AG10803 (cell line): Measurements from ENCODE around the gene ZNF236.

ENCODE experiments used
- DNase-seq: peaks from one replicate; pipeline ENCODE4 v3.0.0; 2010; ENCODE audit warnings: low read depth
- H3K4me3 ChIP-seq: 2 replicates; pipeline ENCODE4 v1.5.1; 2011; ENCODE audit warnings: mild to moderate bottlenecking, low read length, control low read depth
- CTCF ChIP-seq: conservative IDR thresholded peaks from 2 replicates; pipeline ENCODE4 v1.5.1; 2011; ENCODE audit warnings: mild to moderate bottlenecking, low read length, control low read depth, inconsistent platforms

ZNF236 gene

DNA sequence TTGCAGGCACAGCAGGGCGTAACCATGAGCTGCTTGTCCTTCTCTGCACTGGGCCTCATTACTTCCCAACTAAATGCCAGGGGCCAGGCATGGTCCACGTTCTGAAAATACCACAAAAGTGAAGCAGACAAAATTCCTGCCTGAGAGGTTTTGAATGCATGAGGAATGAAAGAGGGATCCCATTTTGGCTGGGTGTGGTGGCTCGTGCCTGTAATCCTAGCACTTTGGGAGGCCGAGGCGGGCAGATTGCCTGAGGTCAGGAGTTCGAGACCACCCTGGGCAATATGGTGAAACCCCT lies 170.7 kb downstream of the ZNF236 start:
- no peak for DNase-seq
- no peak for TF ChIP-seq CTCF
- no peak overlapping the region for H3K4me3 ChIP-seq

DNA sequence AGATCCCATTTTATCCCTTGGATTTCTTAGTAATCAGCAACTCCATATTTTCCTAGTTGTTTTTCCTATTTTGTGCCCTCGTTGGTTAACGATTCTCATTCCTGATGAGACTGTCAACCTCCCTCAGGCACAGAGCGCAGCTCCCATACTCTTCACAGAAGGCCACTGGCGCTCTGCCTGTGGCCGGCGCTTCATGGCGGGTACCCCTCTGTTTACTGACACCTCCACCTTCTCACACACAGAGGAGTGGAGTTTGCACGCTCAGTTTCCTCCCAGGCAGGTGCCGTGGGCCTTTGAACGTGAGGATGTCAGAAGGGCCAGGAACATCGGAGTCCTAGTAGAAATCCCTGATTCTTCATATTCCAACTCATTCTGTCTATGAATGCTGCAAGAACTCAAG lies 171.2 kb downstream of the ZNF236 start:
- TF ChIP-seq CTCF, result no peak
- H3K4me3 ChIP-seq, result no peak overlapping the region
- DNase-seq, result no peak

DNA sequence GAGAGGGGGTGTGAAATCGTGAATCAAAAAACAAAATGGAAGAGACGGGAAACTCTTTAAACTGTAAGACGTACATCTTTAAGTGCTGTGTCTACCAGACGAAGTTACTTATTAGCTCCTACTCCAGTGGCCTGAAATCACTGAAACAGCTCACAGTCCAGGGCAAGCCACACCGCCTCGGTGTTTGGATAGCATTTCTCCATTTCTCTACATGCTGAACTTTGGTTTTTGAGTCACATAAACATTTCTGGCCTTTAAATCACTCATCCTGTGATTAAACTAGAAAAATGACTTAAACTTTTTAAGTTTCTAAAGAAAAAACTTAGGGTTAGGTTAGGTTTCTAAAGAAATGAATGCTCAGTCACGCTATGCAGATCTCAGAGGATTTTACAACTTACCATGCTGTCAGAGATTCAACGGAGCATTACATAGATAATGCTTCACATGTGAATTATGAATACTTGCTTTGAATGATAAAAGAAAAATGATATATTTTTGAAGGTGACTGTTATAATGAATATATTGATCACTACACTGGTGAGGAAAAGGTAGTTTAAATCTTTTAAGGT lies 171.8 kb downstream of the ZNF236 start:
- DNase-seq, result no peak
- H3K4me3 ChIP-seq, result no peak overlapping the region
- no peak for TF ChIP-seq CTCF

DNA sequence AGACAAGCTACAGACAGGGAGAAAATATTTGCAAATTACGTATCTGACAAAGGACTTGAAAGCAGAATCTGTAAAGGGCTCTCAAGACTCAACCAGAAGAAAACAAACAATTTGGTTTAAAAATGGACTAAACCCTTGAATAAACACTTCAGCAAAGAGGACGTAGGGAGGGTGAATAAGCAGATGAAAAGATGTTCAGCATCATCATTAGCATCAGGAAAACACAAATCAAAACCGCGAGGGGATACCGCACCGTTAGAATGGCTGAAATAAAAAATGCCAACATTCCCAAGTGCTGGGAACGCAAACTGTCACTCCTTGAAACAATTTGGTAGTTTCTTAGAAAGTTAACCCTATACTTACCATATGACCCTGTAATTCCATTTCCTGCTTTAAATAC lies 173.5 kb downstream of the ZNF236 start:
- no peak for TF ChIP-seq CTCF
- no peak for DNase-seq
- no peak overlapping the region for H3K4me3 ChIP-seq

GRCh38 chr18:76996429-76996828 lies 174.1 kb downstream of the ZNF236 start:
- no peak for TF ChIP-seq CTCF

GRCh38 chr18:76997951-76998808 lies 175.8 kb downstream of the ZNF236 start:
- TF ChIP-seq CTCF, result no peak
- no peak for DNase-seq

More at GRCh38 chr18:76996429-76996828, 174.1 kb downstream of the ZNF236 start:
- H3K4me3 ChIP-seq, result no peak overlapping the region
- DNase-seq, result no peak

GRCh38 chr18:76999077-76999476 lies 176.7 kb downstream of the ZNF236 start:
- H3K4me3 ChIP-seq, result no peak overlapping the region
- TF ChIP-seq CTCF, result no peak
- DNase-seq, result no peak

More at GRCh38 chr18:76997951-76998808, 175.8 kb downstream of the ZNF236 start:
- no peak overlapping the region for H3K4me3 ChIP-seq
